H9 (cell line): ENCODE measurements around the gene CGB5. TPM values are rescaled to one million over a fixed set of nuclear protein-coding genes. Genes with fewer than 3 reads are reported as not detected.

Experiments
- DNase-seq: peaks from one replicate; pipeline ENCODE4 v3.0.0-alpha.2; 2017
- H2AFZ ChIP-seq: one replicate; pipeline ENCODE4 v1.6.1; 2013; ENCODE audit warnings: mild to moderate bottlenecking, low read length, control low read depth, moderate library complexity
- H2AK5ac ChIP-seq: 2 replicates; pipeline ENCODE4 v1.6.1; 2013; ENCODE audit warnings: low read length, control low read depth, mixed read lengths; ENCODE audit not compliant: insufficient read length
- H2BK120ac ChIP-seq: one replicate; pipeline ENCODE4 v1.6.1; 2013; ENCODE audit warnings: low read depth, mild to moderate bottlenecking, low read length, control low read depth, inconsistent platforms; ENCODE audit not compliant: poor library complexity, severe bottlenecking
- H2BK12ac ChIP-seq: 2 replicates; pipeline ENCODE4 v1.6.1; 2013; ENCODE audit warnings: low read length, control low read depth, mixed read lengths, low read depth; ENCODE audit not compliant: insufficient read length
- H2BK15ac ChIP-seq: 2 replicates; pipeline ENCODE4 v1.6.1; 2013; ENCODE audit warnings: low read depth, low read length, control low read depth
- H2BK20ac ChIP-seq: one replicate; pipeline ENCODE4 v1.6.1; 2013; ENCODE audit warnings: low read depth, mild to moderate bottlenecking, low read length, control low read depth, inconsistent platforms; ENCODE audit not compliant: poor library complexity, severe bottlenecking
- H2BK5ac ChIP-seq: 2 replicates; pipeline ENCODE4 v1.6.1; 2013; ENCODE audit warnings: low read length, control low read depth, mixed read lengths; ENCODE audit not compliant: insufficient read length
- H3K14ac ChIP-seq: 2 replicates; pipeline ENCODE4 v1.6.1; 2013; ENCODE audit warnings: low read length, control low read depth; ENCODE audit not compliant: insufficient read depth
- H3K18ac ChIP-seq: 2 replicates; pipeline ENCODE4 v1.6.1; 2013; ENCODE audit warnings: low read depth, mild to moderate bottlenecking, mixed read lengths, low read length, control low read depth; ENCODE audit not compliant: insufficient read length
- H3K23ac ChIP-seq: 2 replicates; pipeline ENCODE4 v1.6.1; 2013; ENCODE audit warnings: low read length, control low read depth, mixed read lengths, low read depth; ENCODE audit not compliant: insufficient read length
- H3K23me2 ChIP-seq: 2 replicates; pipeline ENCODE4 v1.6.1; 2013; ENCODE audit warnings: low read depth, mild to moderate bottlenecking, mixed read lengths, low read length, control low read depth; ENCODE audit not compliant: insufficient read length, poor library complexity, severe bottlenecking
- H3K27ac ChIP-seq: 2 replicates; pipeline ENCODE4 v1.5.1; 2013; ENCODE audit warnings: low read length, control low read depth, mixed read lengths, low read depth; ENCODE audit not compliant: insufficient read length
- H3K27me3 ChIP-seq: 2 replicates; pipeline ENCODE4 v1.6.1; 2013; ENCODE audit warnings: low read length, control low read depth, inconsistent platforms; ENCODE audit not compliant: insufficient read depth
- H3K4ac ChIP-seq: 2 replicates; pipeline ENCODE4 v1.6.1; 2013; ENCODE audit warnings: low read depth, mild to moderate bottlenecking, control low read depth, inconsistent platforms, low read length, moderate library complexity
- H3K4me1 ChIP-seq: 2 replicates; pipeline ENCODE4 v1.6.1; 2013; ENCODE audit warnings: low read length, control low read depth, inconsistent platforms; ENCODE audit not compliant: insufficient read depth
- H3K4me2 ChIP-seq: 2 replicates; pipeline ENCODE4 v1.6.1; 2013; ENCODE audit warnings: low read length, control low read depth, mixed read lengths; ENCODE audit not compliant: insufficient read length, insufficient read depth
- H3K56ac ChIP-seq: 2 replicates; pipeline ENCODE4 v1.6.1; 2013; ENCODE audit warnings: low read depth, mild to moderate bottlenecking, mixed read lengths, low read length, control low read depth; ENCODE audit not compliant: insufficient read length
- H3K79me1 ChIP-seq: 2 replicates; pipeline ENCODE4 v1.6.1; 2013; ENCODE audit warnings: low read depth, mild to moderate bottlenecking, moderate library complexity, low read length, control low read depth, inconsistent platforms; ENCODE audit not compliant: insufficient read depth, poor library complexity, severe bottlenecking
- H3K79me2 ChIP-seq: 2 replicates; pipeline ENCODE4 v1.6.1; 2013; ENCODE audit warnings: low read length, control low read depth, inconsistent platforms; ENCODE audit not compliant: insufficient read depth
- H3K9ac ChIP-seq: 2 replicates; pipeline ENCODE4 v1.6.1; 2013; ENCODE audit warnings: low read length, control low read depth, mixed read lengths; ENCODE audit not compliant: insufficient read length; ENCODE audit errors: extremely low read depth
- H3K9me3 ChIP-seq: one replicate; pipeline ENCODE4 v1.6.1; 2013; ENCODE audit warnings: low read depth, low read length, inconsistent platforms; ENCODE audit not compliant: control insufficient read depth
- H3T11ph ChIP-seq: one replicate; pipeline ENCODE4 v1.6.1; 2013; ENCODE audit warnings: mild to moderate bottlenecking, low read length, control low read depth, inconsistent platforms
- H4K20me1 ChIP-seq: one replicate; pipeline ENCODE4 v1.6.1; 2013; ENCODE audit not compliant: control insufficient read depth, insufficient read length, insufficient read depth
- H4K5ac ChIP-seq: 2 replicates; pipeline ENCODE4 v1.6.1; 2013; ENCODE audit warnings: low read depth, mild to moderate bottlenecking, mixed read lengths, low read length, control low read depth; ENCODE audit not compliant: insufficient read length
- H4K8ac ChIP-seq: replicated peaks from 2 replicates; pipeline ENCODE4 v1.6.1; 2013; ENCODE audit warnings: low read length, control low read depth, mixed read lengths, low read depth; ENCODE audit not compliant: insufficient read length
- H4K91ac ChIP-seq: 2 replicates; pipeline ENCODE4 v1.6.1; 2013; ENCODE audit warnings: low read depth, mild to moderate bottlenecking, moderate library complexity, mixed read lengths, low read length, control low read depth; ENCODE audit not compliant: insufficient read length
- H3K27ac Mint-ChIP-seq, 3 experiments: 2 replicates in 2 of 3; 3 replicates in 1 of 3; pipeline ENCODE4 v1.8.0; 2020 to 2021; ENCODE audit warnings: mixed read lengths in 3 of 3, mild to moderate bottlenecking in 1 of 3, moderate library complexity in 1 of 3
- H3K27me3 Mint-ChIP-seq: 2 replicates; pipeline ENCODE4 v1.8.0; 2021; ENCODE audit warnings: low read depth, mild to moderate bottlenecking, moderate library complexity, mixed read lengths
- H3K36me3 Mint-ChIP-seq, 3 experiments: 2 replicates in 2 of 3; 3 replicates in 1 of 3; pipeline ENCODE4 v1.8.0; 2020 to 2021; ENCODE audit warnings: low read depth in 3 of 3, mixed read lengths in 3 of 3; ENCODE audit not compliant: insufficient read depth in 1 of 3
- H3K4me1 Mint-ChIP-seq, 2 experiments: 2 replicates each; pipeline ENCODE4 v1.8.0; 2020; ENCODE audit warnings: mixed read lengths in 2 of 2
- H3K4me3 Mint-ChIP-seq, 2 experiments: 2 replicates in 1 of 2; 3 replicates in 1 of 2; pipeline ENCODE4 v1.8.0; 2020 to 2021; ENCODE audit warnings: mild to moderate bottlenecking in 2 of 2, mixed read lengths in 2 of 2, moderate library complexity in 1 of 2
- H3K9me3 Mint-ChIP-seq, 2 experiments: 2 replicates in 1 of 2; 3 replicates in 1 of 2; pipeline ENCODE4 v1.8.0; 2020; ENCODE audit warnings: mild to moderate bottlenecking in 2 of 2, mixed read lengths in 2 of 2, moderate library complexity in 1 of 2
- WGBS: extraction: QIAGEN DNeasy Blood & Tissue Kit; methylation state at CpG from one replicate; pipeline ENCODE4 v1.1.7; 2013; ENCODE audit warnings: missing lambda C conversion rate, low lambda C conversion rate, mixed read lengths; ENCODE audit not compliant: insufficient read length; ENCODE audit errors: extremely low coverage; 5-methylcytosine and 5-hydroxymethylcytosine counted together
- total RNA-seq: library from RNA; stranded (reverse); gene quantifications from 2 replicates; pipeline ENCODE4 v1.2.1, GENCODE V29; 2021
- TF ChIP-seq, protein P1 (sequence below): fragments of 200-600 bp; sonication (generic); conservative IDR thresholded peaks from 3 replicates; pipeline ENCODE4 v1.8.0; 2021; ENCODE audit warnings: antibody characterized with exemption, mild to moderate bottlenecking

The CGB5 gene
- total RNA-seq, 1 experiment from 2014 or later: not detected

DNA sequence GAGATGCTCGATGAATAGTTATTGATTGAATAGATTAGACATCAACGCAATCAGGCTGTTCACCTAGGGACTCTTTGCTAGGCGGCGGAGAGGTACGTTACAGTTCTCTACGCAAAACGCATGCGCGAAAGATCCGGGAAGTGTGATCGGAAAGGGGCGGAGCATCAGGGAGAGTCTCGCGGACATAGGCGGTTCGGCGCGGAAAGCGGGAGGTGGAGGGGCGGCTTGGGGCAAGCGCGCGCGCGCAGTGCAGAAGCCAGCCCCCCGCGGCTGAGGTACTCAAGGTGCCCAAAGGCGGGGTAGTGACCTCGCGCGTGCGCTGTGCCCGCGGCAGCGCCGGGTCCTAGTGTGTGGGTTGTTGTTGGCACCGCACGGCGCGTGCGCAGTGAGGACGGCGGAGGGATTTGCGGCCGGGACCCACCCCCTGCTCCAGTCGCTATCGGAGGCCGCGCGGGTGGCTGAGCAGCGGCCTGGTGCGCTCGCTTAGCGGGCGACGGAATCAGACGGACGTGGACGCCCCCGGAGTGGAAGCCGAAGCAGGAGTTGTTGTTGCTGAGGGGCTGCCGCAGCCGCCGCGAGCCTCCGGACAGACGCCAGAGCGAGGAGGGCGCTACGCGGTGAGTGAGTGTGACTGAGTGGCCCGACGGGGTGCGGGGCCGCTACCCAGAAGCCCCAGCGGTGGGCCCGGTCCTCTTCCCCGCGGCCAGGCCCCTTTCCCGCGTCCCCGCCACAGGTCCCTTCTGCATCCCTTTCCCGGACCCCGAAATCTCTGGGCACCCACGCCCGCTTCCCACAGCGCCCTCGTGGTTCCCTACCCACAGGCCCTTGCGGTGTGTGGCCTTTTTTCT is 41.6 kb downstream of the CGB5 start, which contains the start of gene SNRNP70:
SNRNP70 (plus strand) TSS at position 432 of the 848 bp plus-strand sequence. CDS start 964 bp downstream, outside the sequence.
- Histone ChIP-seq H3K18ac (peak within 1 kb of the TSS; percentile 95), H3K27ac (no peak within 1 kb of the TSS), H3T11ph (no peak within 1 kb of the TSS), H2BK20ac (no peak within 1 kb of the TSS), H3K23me2 (peaks cover 7% of the 10 kb centered on the region), H4K5ac (no peak within 1 kb of the TSS), H2BK15ac (no peak within 1 kb of the TSS), H4K8ac (no peak within 1 kb of the TSS), H3K9ac (peak within 1 kb of the TSS; percentile 89), H3K9me3 (no peaks in the 10 kb centered on the region), H2AFZ (no peak within 1 kb of the TSS), H3K4me2 (peak within 1 kb of the TSS; percentile 90), H3K23ac (no peak within 1 kb of the TSS), H3K4me1 (peaks cover 2% of the 10 kb centered on the region; the same call in 1 of the 2 replicates), H3K56ac (no peak within 1 kb of the TSS), H3K14ac (peak within 1 kb of the TSS; percentile 97), H2AK5ac (no peak within 1 kb of the TSS), H3K79me2 (peaks cover 30% of the 10 kb centered on the region), H2BK12ac (no peak within 1 kb of the TSS), H4K91ac (no peak within 1 kb of the TSS), H3K4ac (no peak within 1 kb of the TSS; the same call in 1 of the 2 replicates), H2BK5ac (no peak within 1 kb of the TSS), H3K27me3 (no peaks in the 10 kb centered on the region), H4K20me1 (no peaks in the 10 kb centered on the region), H2BK120ac (no peak within 1 kb of the TSS), H3K79me1 (peaks cover 6% of the 10 kb centered on the region)
- Mint-ChIP-seq H3K9me3 (peaks cover 3% of the 10 kb centered on the region in 2 experiments; a peak in 3 of 5 replicates), H3K4me1 (peaks cover 12 to 20% of the 10 kb centered on the region in 2 experiments), H3K27ac (peak within 1 kb of the TSS; percentile 90 to 99 (median 98)), H3K36me3 (peaks cover 29 to 39% (median 35%) of the 10 kb centered on the region in 3 experiments), H3K4me3 (peak within 1 kb of the TSS; percentile 95 to 98), H3K27me3 (peaks cover 19% of the 10 kb centered on the region)
- DNase-seq: peak; percentile 99
- TF ChIP-seq, protein P1, sequence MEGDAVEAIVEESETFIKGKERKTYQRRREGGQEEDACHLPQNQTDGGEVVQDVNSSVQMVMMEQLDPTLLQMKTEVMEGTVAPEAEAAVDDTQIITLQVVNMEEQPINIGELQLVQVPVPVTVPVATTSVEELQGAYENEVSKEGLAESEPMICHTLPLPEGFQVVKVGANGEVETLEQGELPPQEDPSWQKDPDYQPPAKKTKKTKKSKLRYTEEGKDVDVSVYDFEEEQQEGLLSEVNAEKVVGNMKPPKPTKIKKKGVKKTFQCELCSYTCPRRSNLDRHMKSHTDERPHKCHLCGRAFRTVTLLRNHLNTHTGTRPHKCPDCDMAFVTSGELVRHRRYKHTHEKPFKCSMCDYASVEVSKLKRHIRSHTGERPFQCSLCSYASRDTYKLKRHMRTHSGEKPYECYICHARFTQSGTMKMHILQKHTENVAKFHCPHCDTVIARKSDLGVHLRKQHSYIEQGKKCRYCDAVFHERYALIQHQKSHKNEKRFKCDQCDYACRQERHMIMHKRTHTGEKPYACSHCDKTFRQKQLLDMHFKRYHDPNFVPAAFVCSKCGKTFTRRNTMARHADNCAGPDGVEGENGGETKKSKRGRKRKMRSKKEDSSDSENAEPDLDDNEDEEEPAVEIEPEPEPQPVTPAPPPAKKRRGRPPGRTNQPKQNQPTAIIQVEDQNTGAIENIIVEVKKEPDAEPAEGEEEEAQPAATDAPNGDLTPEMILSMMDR: no peak
- WGBS: no CpG with 5 or more reads among the region's 89 CpGs
